Psoas muscle (tissue), 8 donors: ENCODE data around the gene NLRC5. TPM values are rescaled to one million over a fixed set of nuclear protein-coding genes. Genes with fewer than 3 reads are reported as not detected.

Experiments
- ATAC-seq, 4 donors: fragments of 200-7000 bp; cut with Tn5 transposase; one replicate each; pipeline ENCODE4 v1.9.1; 2020; ENCODE audit warnings: moderate library complexity in 3 of 4, mild to moderate bottlenecking in 2 of 4
- DNase-seq, 2 donors: peaks; one replicate each; pipeline ENCODE4 v3.0.0-alpha.2; 2020
- H3K27ac ChIP-seq: fragments of 200-600 bp; one replicate; pipeline ENCODE4 v1.8.0; 2022
- H3K27me3 ChIP-seq, 3 donors: fragments of 200-600 bp in 1 of 3; one replicate each; pipeline versions ENCODE4 v1.6.1 to v1.8.0; 2013 to 2022; ENCODE audit warnings: low read length in 2 of 3, mild to moderate bottlenecking in 2 of 3, moderate library complexity in 1 of 3; ENCODE audit not compliant: insufficient read depth in 3 of 3
- H3K36me3 ChIP-seq, 2 donors: fragments of 200-600 bp in 1 of 2; one replicate each; pipeline versions ENCODE4 v1.6.1 to v1.8.0; 2013 to 2022; ENCODE audit warnings: low read depth in 1 of 2, mild to moderate bottlenecking in 1 of 2, moderate library complexity in 1 of 2; ENCODE audit not compliant: insufficient read depth in 1 of 2
- H3K4me1 ChIP-seq: fragments of 200-600 bp; one replicate; pipeline ENCODE4 v1.8.0; 2022
- H3K4me3 ChIP-seq: fragments of 200-600 bp; one replicate; pipeline ENCODE4 v1.8.0; 2022; ENCODE audit warnings: mild to moderate bottlenecking
- H3K9me3 ChIP-seq: fragments of 200-600 bp; one replicate; pipeline ENCODE4 v1.8.0; 2022
- CTCF ChIP-seq: fragments of 200-600 bp; IDR thresholded peaks from one replicate; pipeline ENCODE4 v1.8.0; 2022; ENCODE audit warnings: antibody characterized with exemption
- WGBS, 3 donors: extraction: QIAGEN DNeasy Blood & Tissue Kit; methylation state at CpG; one replicate each; pipeline versions ENCODE4 v1.1.6 to v1.1.7; 2013; 5-methylcytosine and 5-hydroxymethylcytosine counted together
- intact Hi-C, 2 donors: fragments of 100-400 bp; cut with DNase I; formaldehyde crosslinking; loops; one replicate each; pipeline versions ENCODE4 v1.11.0 to v1.14.2; 2022
- polyA plus RNA-seq, 3 donors: library from polyadenylated mRNA; stranded (reverse); fragments of 200-250 nt; gene quantifications; one replicate each; pipeline ENCODE4 v1.2.3, GENCODE V29; 2013
- total RNA-seq, 4 donors: library from RNA; stranded (reverse); fragmentation: NEBNext Ultra II Directional in 2 of 4; extraction: Animal tissue kit (Norgen Biotek cat#: 25700) in 2 of 4; gene quantifications; one replicate each; pipeline versions ENCODE4 v1.2.1 to v1.2.4, GENCODE V29; 2021 to 2023
- donor health status: healthy with polysubstance abuse.
- donor health status: DM: no; HTN: no; CAD: no; lungs with moderate emphysema.
- donor health status: Bipolar disorder and iron deficiency.
- donor health status: healthy.
- donor health status: DM: yes; HTN: yes; CAD: no.
- donor health status: DM: no; HTN: no; CAD: no.
- donor health status: DM: no; HTN: no; CAD: no.
- donor health status: DM: yes; HTN: yes; CAD: no.

NLRC5 gene
- total and polyA plus RNA-seq, 7 donors = 2.3 to 13.6 (median 6.4) TPM

DNA sequence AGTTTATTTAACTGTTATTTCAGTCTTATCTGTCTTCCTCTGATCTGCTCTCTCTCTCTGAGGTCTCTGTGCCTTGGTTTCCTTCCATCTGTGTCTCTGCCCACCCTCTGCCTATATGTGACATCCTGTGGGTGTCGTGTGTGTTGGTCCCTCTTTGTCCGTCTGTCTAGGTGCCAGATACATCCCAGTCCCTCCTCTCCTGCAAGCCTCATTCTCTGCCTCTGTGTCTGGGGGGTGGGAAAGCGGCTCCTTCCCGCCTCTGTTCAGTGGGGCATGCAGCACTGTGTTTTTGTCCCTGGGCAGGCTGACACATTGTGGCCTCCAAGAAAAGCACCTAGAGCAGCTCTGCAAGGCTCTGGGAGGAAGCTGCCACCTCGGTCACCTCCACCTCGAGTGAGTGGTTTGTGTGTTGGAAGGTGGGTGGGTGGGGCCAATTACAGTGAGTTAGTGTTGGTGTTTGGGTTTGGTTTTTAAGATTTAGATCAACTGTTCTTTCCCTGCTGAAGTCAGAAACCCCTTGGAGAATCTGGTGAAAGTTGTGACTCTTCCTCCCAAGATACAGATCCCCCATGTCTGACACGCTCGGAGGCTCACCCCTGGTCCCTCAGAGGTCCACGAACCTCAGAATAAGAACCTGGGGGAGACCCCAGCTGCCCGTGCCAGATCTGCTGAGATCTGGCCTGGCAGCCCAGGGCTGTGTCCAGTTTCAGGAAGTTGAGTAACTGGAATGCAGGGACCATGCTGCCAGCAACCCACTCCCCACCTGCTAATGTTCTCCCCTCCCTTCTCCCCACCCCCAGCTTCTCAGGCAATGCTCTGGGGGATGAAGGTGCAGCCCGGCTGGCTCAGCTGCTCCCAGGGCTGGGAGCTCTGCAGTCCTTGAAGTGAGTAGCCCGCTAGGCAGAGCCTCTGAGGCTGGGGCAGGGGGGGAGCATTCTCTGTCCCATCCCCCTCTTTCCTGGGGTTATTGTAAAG, 52.1 kb downstream of the NLRC5 start:
- intact Hi-C loops = loop anchor here in 1 of 2 donors (2.0 to 5.0 kb wide), 2 partner anchors 19 to 54 kb away; partner anchors contain the start of gene NLRC5
- TF ChIP-seq CTCF = no peak
- ATAC-seq (no peak), DNase-seq (no peak)
- no peaks in the 10 kb centered on the region for H3K27me3 ChIP-seq
- H3K9me3 ChIP-seq = no peaks in the 10 kb centered on the region
- no peaks in the 10 kb centered on the region for H3K36me3 ChIP-seq
- H3K4me3 ChIP-seq = no peak overlapping the region
- no peaks in the 10 kb centered on the region for H3K4me1 ChIP-seq
- WGBS, 3 donors = 77 to 82% (median 79%) methylated on average over 12 of the region's 12 CpGs
- no peak overlapping the region for H3K27ac ChIP-seq

DNA sequence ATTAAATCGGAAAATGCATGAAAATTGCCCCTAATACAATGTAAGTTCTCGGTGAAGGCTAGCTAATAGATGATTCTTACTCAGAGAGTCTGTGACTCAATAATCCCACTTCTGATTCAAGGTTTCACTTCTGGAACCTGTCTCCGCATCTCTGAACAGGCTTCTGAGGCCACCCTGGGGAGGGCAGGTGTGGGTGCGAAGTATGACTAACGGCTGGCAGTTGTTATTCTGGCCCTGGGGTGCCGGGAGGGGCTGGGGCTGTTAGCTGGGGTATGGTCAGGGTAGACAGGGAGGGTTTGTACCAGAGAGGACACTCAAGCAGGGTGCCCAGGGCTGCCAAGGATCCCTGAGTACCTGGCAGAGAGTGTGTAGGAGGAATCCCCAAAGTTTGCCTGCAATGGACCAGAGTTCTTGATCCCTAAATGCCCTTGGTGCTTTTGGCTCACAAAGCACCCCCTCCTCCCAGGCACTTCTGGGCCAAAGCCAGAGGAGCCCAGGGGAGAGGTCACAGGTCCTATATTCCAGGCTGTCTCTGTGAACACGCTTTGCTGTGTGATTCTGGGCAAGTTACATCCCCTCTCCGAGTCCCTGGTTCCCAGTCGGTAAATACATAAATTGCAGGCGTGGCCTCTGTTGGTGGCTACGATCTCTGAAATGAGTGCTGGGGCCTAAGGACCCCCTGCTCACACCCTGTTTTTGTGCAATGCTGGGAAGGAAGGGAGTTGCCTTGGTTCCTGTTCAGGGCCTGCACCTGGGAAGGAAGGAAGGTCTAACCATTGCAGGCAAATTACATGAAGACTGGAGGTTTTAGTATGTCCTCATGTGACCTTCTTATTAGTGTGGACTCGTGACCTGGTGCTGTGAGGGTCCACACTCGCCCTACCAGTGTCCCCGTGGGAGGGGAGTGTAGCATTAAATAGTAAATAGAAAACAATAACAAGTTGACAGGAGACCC, 53.1 kb downstream of the NLRC5 start:
- intact Hi-C loops = loop anchor here in 1 of 2 donors (5.0 kb wide), 1 partner anchor 55 kb away; the partner anchor contains the start of gene NLRC5
- H3K27me3 ChIP-seq = no peaks in the 10 kb centered on the region
- ATAC-seq = no peak
- H3K4me3 ChIP-seq = no peak overlapping the region
- H3K4me1 ChIP-seq = no peaks in the 10 kb centered on the region
- H3K36me3 ChIP-seq = no peaks in the 10 kb centered on the region
- no peak overlapping the region for H3K27ac ChIP-seq
- no peak for DNase-seq
- TF ChIP-seq CTCF = no peak
- no peaks in the 10 kb centered on the region for H3K9me3 ChIP-seq
- 67 to 70% (median 70%) methylated on average over 14 of the region's 14 CpGs for WGBS, 3 donors

DNA sequence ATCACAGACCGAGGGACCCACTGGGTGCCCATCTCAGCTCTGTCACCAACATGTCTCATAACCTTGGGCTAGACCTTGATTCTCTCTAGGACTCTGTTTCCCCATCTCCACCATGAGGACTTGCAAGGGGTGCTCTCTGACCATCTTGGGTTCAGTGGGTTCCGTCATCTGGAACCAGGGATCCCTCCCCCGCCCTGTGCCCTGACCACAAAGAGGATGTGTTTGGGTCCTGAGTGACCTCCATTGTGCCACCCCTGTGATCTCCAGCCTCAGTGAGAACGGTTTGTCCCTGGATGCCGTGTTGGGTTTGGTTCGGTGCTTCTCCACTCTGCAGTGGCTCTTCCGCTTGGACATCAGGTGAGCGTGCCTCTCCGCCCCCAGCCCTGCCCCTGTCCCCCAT, 53.9 kb downstream of the NLRC5 start:
- Histone ChIP-seq H3K36me3 (no peaks in the 10 kb centered on the region), H3K9me3 (no peaks in the 10 kb centered on the region), H3K27me3 (no peaks in the 10 kb centered on the region), H3K4me1 (no peaks in the 10 kb centered on the region), H3K4me3 (no peak overlapping the region), H3K27ac (no peak overlapping the region)
- ATAC-seq (no peak), DNase-seq (no peak)
- 88 to 91% (median 91%) methylated on average over 9 of the region's 9 CpGs for WGBS, 3 donors
- intact Hi-C loops = loop anchor here in 1 of 2 donors (5.0 kb wide), 1 partner anchor 56 kb away; the partner anchor contains the start of gene NLRC5
- TF ChIP-seq CTCF = no peak

- H3K27ac ChIP-seq = no peak overlapping the region
- no peaks in the 10 kb centered on the region for H3K4me1 ChIP-seq
- H3K36me3 ChIP-seq = no peaks in the 10 kb centered on the region
- TF ChIP-seq CTCF = no peak
- peak overlapping the region; percentile 38 for H3K4me3 ChIP-seq
- ATAC-seq = peak in 1 of 4 donors; percentile 5
- H3K27me3 ChIP-seq = no peaks in the 10 kb centered on the region
- 74 to 76% (median 76%) methylated on average over 12 of the region's 12 CpGs for WGBS, 3 donors
- intact Hi-C loops = loop anchor here (2.0 to 5.0 kb wide), 3 partner anchors 58 to 178 kb away; partner anchors contain the start of genes NLRC5 (in 1 of the 2) and SLC12A3 (in 1 of the 2)
- DNase-seq = no peak
- H3K9me3 ChIP-seq = no peaks in the 10 kb centered on the region
These were observed 55.8 kb downstream of the NLRC5 start for GRCh38 chr16:57044931-57045693.
